Measurements from ENCODE around the gene ERP27.
A peak's percentile ranks its signal among the peaks of the same experiment; 100 is the strongest.

The ERP27 gene

DNA sequence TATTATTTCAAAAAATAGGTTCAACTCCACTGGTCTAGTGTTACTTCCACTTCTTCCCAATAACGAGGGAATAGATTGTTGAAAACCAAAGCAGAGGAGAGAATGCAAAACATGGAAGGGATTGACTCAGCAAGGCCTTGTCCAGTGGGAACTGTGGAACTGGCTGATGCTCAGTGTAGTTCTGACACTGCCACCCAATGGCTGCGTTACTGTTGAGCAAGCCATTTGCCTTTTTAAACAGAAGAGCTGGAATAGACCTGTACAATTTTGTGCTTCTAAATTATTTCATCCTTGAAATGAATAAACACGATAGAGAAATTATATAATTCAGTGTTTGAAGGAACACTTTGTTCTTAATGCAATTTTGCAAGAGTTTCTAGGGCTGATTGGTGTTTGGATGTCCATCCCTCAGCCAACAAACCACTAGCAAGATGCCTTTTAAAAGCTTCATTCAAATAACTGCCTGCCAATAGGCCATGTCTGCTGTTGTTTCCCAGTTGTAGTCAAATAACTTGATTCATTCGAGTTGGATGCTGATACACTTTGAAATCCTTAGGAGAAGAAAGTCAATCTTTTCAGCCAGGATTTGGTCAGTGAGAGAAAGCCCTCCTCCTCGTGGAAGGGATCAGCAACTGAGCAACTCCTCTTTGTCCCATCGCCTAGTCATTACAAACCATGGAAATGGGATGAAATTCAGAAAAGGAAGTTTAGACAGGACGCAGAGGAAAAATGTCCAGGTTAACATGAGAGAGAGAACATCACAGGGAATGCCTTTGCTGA is 45.4 kb downstream of the ERP27 start:
- TF ChIP-seq RAD21 (IDR thresholded peaks at IDR 0.05; ENCODE audit: low read depth) (peak; percentile 12; the same call in 1 of the 2 replicates), TEAD4 (IDR thresholded peaks at IDR 0.05) (no peak), CREB1 (IDR thresholded peaks at IDR 0.05; ENCODE audit: low read depth) (no peak)

DNA sequence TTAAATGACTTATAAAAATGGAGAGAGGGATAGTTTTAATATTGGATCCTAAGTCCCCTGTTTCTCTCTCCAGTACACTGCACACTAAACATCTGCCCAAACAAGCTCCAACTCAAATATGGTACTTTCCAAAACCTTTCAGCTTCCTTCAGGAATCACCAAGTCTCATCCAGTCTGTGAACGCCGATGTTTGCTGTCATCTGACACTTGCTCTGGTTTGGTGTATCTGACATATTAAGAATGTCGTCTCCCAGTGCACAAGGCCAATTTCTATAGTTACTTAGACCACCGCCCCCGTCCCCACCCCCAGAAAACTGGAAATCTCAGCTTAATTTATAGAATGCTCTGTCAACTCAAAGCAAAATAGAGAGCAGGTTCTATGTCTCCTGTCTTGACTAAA is 47.6 kb downstream of the ERP27 start:
- TF ChIP-seq EGR1 (IDR thresholded peaks at IDR 0.05) (no peak), TAF1 (IDR thresholded peaks at IDR 0.05; ENCODE audit: low read depth) (no peak), REST (IDR thresholded peaks at IDR 0.05; ENCODE audit: low read depth) (no peak), YY1 (IDR thresholded peaks at IDR 0.05; ENCODE audit: low read depth) (no peak), ZBTB7A (IDR thresholded peaks at IDR 0.05; ENCODE audit: low read depth) (no peak), CEBPB (IDR thresholded peaks at IDR 0.05) (no peak), NFIC (IDR thresholded peaks at IDR 0.05) (no peak), MAX (IDR thresholded peaks at IDR 0.05) (no peak), RAD21 (IDR thresholded peaks at IDR 0.05; ENCODE audit: low read depth) (no peak), TCF12 (IDR thresholded peaks at IDR 0.05; ENCODE audit: low read depth) (no peak), TEAD4 (IDR thresholded peaks at IDR 0.05) (no peak), EP300 (IDR thresholded peaks at IDR 0.05; ENCODE audit: borderline replicate concordance) (no peak), CREB1 (IDR thresholded peaks at IDR 0.05; ENCODE audit: low read depth) (no peak), FOXM1 (IDR thresholded peaks at IDR 0.05; ENCODE audit: borderline replicate concordance, low read depth) (no peak)
- TF ChIP-seq, protein P1, sequence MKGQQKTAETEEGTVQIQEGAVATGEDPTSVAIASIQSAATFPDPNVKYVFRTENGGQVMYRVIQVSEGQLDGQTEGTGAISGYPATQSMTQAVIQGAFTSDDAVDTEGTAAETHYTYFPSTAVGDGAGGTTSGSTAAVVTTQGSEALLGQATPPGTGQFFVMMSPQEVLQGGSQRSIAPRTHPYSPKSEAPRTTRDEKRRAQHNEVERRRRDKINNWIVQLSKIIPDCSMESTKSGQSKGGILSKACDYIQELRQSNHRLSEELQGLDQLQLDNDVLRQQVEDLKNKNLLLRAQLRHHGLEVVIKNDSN (IDR thresholded peaks at IDR 0.05), result no peak

- no peak for TF ChIP-seq REST (IDR thresholded peaks at IDR 0.05; ENCODE audit: low read depth)
- no peak for TF ChIP-seq NFIC (IDR thresholded peaks at IDR 0.05)
- TF ChIP-seq FOXM1 (IDR thresholded peaks at IDR 0.05; ENCODE audit: borderline replicate concordance, low read depth), result no peak
- TF ChIP-seq CEBPB (IDR thresholded peaks at IDR 0.05), result no peak
- no peak for TF ChIP-seq EP300 (IDR thresholded peaks at IDR 0.05; ENCODE audit: borderline replicate concordance)
- TF ChIP-seq, protein P1 (IDR thresholded peaks at IDR 0.05), result no peak
- TF ChIP-seq TEAD4 (IDR thresholded peaks at IDR 0.05), result no peak
- no peak for TF ChIP-seq ZBTB7A (IDR thresholded peaks at IDR 0.05; ENCODE audit: low read depth)
- TF ChIP-seq CREB1 (IDR thresholded peaks at IDR 0.05; ENCODE audit: low read depth), result no peak
- no peak for TF ChIP-seq YY1 (IDR thresholded peaks at IDR 0.05; ENCODE audit: low read depth)
- no peak for TF ChIP-seq EGR1 (IDR thresholded peaks at IDR 0.05)
- TF ChIP-seq RAD21 (IDR thresholded peaks at IDR 0.05; ENCODE audit: low read depth), result no peak
- no peak for TF ChIP-seq TCF12 (IDR thresholded peaks at IDR 0.05; ENCODE audit: low read depth)
- no peak for TF ChIP-seq TAF1 (IDR thresholded peaks at IDR 0.05; ENCODE audit: low read depth)
- no peak for TF ChIP-seq MAX (IDR thresholded peaks at IDR 0.05)
These were observed 52.1 kb downstream of the ERP27 start for GRCh38 chr12:14886271-14886670.

GRCh38 chr12:14885718-14886221 is 52.6 kb downstream of the ERP27 start, which contains the start of gene MGP:
Gene MGP, minus strand, starts transcription at chr12:14885854. Its CDS starts 63 bp downstream, at chr12:14885791.
- no peak for TF ChIP-seq ZBTB7A (IDR thresholded peaks at IDR 0.05; ENCODE audit: low read depth)
- no peak for TF ChIP-seq TEAD4 (IDR thresholded peaks at IDR 0.05)
- TF ChIP-seq CEBPB (IDR thresholded peaks at IDR 0.05), result no peak
- TF ChIP-seq TCF12 (IDR thresholded peaks at IDR 0.05; ENCODE audit: low read depth), result no peak
- no peak for TF ChIP-seq NFIC (IDR thresholded peaks at IDR 0.05)

- TF ChIP-seq NFIC (IDR thresholded peaks at IDR 0.05), result peak; percentile 64
- no peak for TF ChIP-seq ZBTB7A (IDR thresholded peaks at IDR 0.05; ENCODE audit: low read depth)
- TF ChIP-seq MAX (IDR thresholded peaks at IDR 0.05), result no peak
- TF ChIP-seq TAF1 (IDR thresholded peaks at IDR 0.05; ENCODE audit: low read depth), result no peak
- no peak for TF ChIP-seq CREB1 (IDR thresholded peaks at IDR 0.05; ENCODE audit: low read depth)
- TF ChIP-seq EGR1 (IDR thresholded peaks at IDR 0.05), result no peak
- no peak for TF ChIP-seq EP300 (IDR thresholded peaks at IDR 0.05; ENCODE audit: borderline replicate concordance)
- TF ChIP-seq TEAD4 (IDR thresholded peaks at IDR 0.05), result no peak
- no peak for TF ChIP-seq CEBPB (IDR thresholded peaks at IDR 0.05)
These were observed 53.9 kb downstream of the ERP27 start for GRCh38 chr12:14884458-14884878.

All from Ishikawa (cell line).